ENCODE results near the gene ALG5.
A peak's percentile ranks its signal among the peaks of the same experiment; 100 is the strongest.

The ALG5 gene

DNA sequence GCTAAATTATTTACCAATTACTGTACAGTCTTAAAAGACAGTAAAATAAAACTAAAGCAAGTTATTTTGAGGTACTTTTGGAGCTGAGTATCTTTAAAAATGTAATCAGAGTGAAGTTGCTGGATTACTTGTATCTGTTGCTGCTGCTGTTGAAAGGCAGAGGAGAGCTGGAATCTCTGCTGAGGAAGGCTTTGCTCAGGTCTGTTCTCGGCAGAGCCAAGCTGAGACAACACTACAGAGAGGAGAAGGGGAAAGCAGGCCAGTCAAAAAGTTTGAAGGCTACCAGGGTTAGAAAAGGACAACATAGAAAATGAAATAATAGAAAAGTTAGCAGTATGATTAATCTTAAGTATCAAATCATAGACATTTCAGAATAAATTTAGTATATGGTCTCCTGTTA is 11.3 kb upstream of the ALG5 start:
- H3K27me3 Mint-ChIP-seq (ENCODE audit: low read depth): no peaks in the 10 kb centered on the region
- H3K4me3 Mint-ChIP-seq: no peak overlapping the region
- peaks cover 8% of the 10 kb centered on the region for H3K4me1 Mint-ChIP-seq (ENCODE audit: low read depth)
- no peak overlapping the region for H3K27ac Mint-ChIP-seq
- no peak for DNase-seq (ENCODE audit: low spot score)
- H3K36me3 Mint-ChIP-seq (ENCODE audit: low read depth): peaks cover 69% of the 10 kb centered on the region
- H3K9me3 Mint-ChIP-seq: no peaks in the 10 kb centered on the region

DNA sequence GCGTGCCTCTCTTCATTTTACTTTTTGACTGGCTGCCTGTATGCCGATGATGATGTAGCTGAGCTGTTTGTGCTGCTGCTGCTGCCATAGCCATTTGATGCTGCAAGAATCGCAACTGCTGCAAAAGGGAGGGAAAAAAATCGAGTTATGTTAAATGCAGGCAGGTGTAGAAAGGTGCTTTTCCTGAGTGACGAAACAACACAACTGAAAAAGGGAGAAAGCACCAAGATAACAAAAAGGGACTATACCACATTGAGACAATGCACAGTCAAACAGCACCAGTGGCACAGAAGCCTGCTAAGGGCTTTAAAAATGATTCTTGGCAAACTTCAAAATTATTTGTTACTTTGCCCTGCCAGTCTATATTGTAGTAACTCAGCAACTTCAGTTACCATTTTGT is 10.6 kb upstream of the ALG5 start:
- Mint-ChIP-seq H3K9me3 (no peaks in the 10 kb centered on the region), H3K4me1 (ENCODE audit: low read depth) (peaks cover 10% of the 10 kb centered on the region), H3K4me3 (no peak overlapping the region), H3K27me3 (ENCODE audit: low read depth) (no peaks in the 10 kb centered on the region), H3K27ac (no peak overlapping the region), H3K36me3 (ENCODE audit: low read depth) (peaks cover 69% of the 10 kb centered on the region)
- no peak for DNase-seq (ENCODE audit: low spot score)

DNA sequence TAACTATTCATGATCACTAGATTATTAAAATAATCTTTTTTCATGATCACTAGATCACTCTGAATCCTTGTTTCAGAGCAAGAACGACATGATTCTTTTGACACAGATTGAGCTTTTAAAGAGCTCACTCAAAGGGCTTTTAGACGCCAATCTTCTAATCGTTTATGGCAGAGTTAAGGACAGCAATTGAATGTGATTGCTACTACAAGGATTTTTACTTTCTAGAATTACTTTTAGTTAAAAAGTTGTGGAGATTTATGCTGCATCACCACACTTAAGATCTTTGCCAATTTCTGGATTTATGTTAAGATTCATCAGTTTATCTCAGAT is 2.7 kb upstream of the ALG5 start:
- peaks cover 40% of the 10 kb centered on the region for H3K36me3 Mint-ChIP-seq (ENCODE audit: low read depth)
- H3K27me3 Mint-ChIP-seq (ENCODE audit: low read depth): peaks cover 2% of the 10 kb centered on the region
- H3K9me3 Mint-ChIP-seq: no peaks in the 10 kb centered on the region

DNA sequence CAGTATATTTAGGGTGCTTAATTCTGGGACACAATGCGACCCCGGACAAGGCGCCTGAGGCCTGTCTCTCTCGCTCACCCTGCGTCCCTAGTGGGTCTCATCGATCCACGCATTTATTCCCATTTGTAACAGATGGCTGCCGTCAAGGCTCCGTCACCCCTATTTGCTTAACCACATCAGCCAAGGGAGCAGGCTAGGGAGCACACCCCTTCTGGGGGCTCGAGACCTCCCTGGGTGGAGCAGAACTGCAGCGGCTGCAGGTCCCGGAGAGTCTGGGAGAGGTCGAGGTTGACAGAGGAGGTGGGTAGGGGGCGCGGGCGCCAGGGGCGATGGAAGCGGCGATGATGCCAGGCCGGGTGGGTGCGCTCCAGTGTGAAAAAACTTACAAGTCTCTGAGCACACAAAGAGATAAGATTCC is 507 bp downstream of the ALG5 start:
- no peaks in the 10 kb centered on the region for H3K9me3 Mint-ChIP-seq
- H3K36me3 Mint-ChIP-seq (ENCODE audit: low read depth): peaks cover 29% of the 10 kb centered on the region
- H3K4me1 Mint-ChIP-seq (ENCODE audit: low read depth): peaks cover 32% of the 10 kb centered on the region

More for the DNA sequence above, 2.7 kb upstream of the ALG5 start:
- Mint-ChIP-seq H3K27ac (peak overlapping the region; percentile 100), H3K4me1 (ENCODE audit: low read depth) (peaks cover 26% of the 10 kb centered on the region), H3K4me3 (peak overlapping the region; percentile 99)
- DNase-seq (ENCODE audit: low spot score): no peak

DNA sequence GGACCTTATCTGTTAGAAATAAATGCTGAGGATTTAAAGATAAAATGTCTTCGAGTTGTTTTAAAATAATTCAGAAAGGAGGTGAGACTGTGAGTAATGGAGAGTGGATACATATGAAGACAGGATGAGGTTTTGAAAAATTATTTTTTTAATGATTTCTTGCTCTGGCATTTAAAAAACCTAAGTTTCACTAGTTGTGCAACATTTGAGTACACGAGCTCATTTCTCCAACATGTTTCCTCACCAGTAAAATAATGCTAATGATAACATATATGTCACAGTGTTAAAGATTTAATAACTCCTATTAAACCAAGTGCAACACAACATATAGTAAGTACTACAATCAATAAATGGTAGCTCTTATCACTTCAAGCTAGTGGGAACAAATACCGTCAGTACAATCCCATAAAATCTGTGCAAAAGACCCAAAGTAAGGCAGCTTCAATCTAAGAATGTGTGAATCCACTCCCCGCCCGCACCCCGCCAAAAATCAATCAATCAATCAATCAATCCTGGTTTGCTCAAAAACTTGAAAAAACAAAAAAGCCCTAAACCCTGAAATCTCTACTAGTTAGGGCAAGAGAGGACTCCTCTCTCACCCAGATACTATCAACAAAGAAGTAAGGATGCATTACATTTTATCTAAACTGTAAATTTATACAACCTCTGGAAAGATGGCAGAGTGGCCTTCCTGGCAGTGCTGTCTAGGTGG is 1.3 kb downstream of the ALG5 start:
- H3K27me3 Mint-ChIP-seq (ENCODE audit: low read depth): peaks cover 2% of the 10 kb centered on the region
- no peak for DNase-seq (ENCODE audit: low spot score)
- no peaks in the 10 kb centered on the region for H3K9me3 Mint-ChIP-seq
- H3K4me1 Mint-ChIP-seq (ENCODE audit: low read depth): peaks cover 32% of the 10 kb centered on the region
- peak overlapping the region; percentile 100 for H3K27ac Mint-ChIP-seq
- peak overlapping the region; percentile 99 for H3K4me3 Mint-ChIP-seq
- peaks cover 31% of the 10 kb centered on the region for H3K36me3 Mint-ChIP-seq (ENCODE audit: low read depth)

More for the DNA sequence above, 507 bp downstream of the ALG5 start:
- H3K27me3 Mint-ChIP-seq (ENCODE audit: low read depth): peaks cover 2% of the 10 kb centered on the region
- peak overlapping the region; percentile 99 for H3K4me3 Mint-ChIP-seq
- DNase-seq (ENCODE audit: low spot score): peak; percentile 11
- H3K27ac Mint-ChIP-seq: peak overlapping the region; percentile 100

DNA sequence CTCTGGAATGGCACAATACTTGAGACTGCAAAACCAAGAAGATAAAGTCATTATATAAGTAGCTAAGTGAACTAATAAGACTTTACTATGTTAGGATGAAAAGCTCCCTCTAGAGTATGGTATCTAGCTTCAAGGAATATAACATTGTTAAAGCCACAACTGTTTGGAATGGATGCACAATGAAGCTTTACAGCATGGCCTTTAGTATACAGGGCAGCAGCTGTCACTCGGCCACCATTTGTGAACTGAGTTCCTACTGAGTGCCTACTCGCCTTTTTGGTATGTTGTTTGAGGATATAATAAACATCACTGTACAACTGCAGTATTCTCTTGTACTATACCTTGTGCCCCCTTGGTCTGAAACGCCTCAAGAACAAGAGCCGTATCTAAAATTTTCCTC is 6.8 kb downstream of the ALG5 start:
- no peaks in the 10 kb centered on the region for H3K9me3 Mint-ChIP-seq
- H3K36me3 Mint-ChIP-seq (ENCODE audit: low read depth): peaks cover 58% of the 10 kb centered on the region
- no peak overlapping the region for H3K27ac Mint-ChIP-seq
- H3K4me1 Mint-ChIP-seq (ENCODE audit: low read depth): peaks cover 13% of the 10 kb centered on the region
- no peaks in the 10 kb centered on the region for H3K27me3 Mint-ChIP-seq (ENCODE audit: low read depth)
- DNase-seq (ENCODE audit: low spot score): no peak
- no peak overlapping the region for H3K4me3 Mint-ChIP-seq

DNA sequence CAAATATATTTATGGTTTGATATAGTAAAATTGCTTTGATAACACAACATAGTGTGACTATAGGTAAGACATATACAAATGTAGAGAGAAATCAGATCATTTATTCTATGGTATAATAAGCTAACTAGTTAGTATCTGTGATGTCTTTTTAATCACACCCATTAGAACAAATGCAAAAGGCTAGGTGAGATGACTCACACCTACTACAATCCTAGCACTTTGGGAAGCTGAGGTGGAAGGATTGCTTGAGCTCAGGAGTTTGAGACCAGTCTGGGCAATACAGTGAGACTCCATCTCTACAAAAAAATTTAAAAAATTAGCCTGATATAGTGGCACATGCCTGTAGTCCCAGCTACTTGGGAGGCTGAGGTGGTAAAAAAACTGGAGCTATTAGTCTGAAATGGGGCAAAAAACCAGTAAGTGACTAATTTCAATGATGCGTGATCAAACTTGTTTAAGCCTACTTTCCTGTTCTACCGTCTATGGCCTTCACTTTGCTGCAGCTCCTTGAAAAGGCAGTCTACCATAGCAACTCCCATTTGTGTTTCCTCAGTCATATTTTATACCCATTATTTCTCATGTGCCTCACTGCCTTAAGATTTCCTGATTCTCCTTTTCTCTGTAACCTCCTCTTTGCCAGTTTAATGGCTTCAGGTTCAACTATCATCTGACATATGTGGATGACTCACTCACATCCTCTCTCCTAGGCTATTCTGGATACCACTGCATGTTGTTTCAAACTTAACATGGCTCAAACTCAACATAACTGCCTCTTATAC is 12.5 kb downstream of the ALG5 start:
- Mint-ChIP-seq H3K36me3 (ENCODE audit: low read depth) (peaks cover 44% of the 10 kb centered on the region), H3K4me1 (ENCODE audit: low read depth) (no peaks in the 10 kb centered on the region), H3K27me3 (ENCODE audit: low read depth) (no peaks in the 10 kb centered on the region), H3K27ac (no peak overlapping the region), H3K9me3 (no peaks in the 10 kb centered on the region), H3K4me3 (no peak overlapping the region)
- DNase-seq (ENCODE audit: low spot score): no peak

DNA sequence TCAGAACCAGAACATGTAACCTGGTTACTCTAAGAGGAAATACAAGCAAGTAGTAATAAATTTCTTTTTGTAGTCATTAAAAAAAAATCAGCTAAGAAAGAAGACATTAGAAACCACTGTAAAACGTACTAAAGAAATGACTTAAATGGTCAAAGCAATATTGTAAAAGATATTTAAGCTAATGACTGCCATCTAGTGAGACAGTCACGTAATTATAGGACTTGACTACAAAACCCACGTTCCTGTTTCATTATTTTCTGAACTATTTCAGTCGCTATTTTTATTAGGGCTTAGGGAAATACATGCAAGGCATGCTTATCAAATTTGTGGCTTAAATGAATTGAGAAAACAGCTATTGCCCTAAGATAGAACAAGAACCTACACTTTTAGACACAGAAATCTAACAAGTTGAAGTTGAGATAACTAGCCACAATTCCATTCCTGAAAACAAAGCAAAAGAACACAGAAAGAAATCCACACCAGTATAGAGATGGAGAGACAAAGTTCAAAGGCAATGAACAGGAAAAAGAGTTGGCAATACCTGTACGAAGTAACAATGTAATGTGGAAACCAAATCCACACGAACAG is 17.9 kb downstream of the ALG5 start:
- Mint-ChIP-seq H3K4me1 (ENCODE audit: low read depth) (peaks cover 5% of the 10 kb centered on the region), H3K27ac (no peak overlapping the region), H3K36me3 (ENCODE audit: low read depth) (peaks cover 33% of the 10 kb centered on the region), H3K4me3 (no peak overlapping the region), H3K9me3 (no peaks in the 10 kb centered on the region), H3K27me3 (ENCODE audit: low read depth) (no peaks in the 10 kb centered on the region)
- no peak for DNase-seq (ENCODE audit: low spot score)

DNA sequence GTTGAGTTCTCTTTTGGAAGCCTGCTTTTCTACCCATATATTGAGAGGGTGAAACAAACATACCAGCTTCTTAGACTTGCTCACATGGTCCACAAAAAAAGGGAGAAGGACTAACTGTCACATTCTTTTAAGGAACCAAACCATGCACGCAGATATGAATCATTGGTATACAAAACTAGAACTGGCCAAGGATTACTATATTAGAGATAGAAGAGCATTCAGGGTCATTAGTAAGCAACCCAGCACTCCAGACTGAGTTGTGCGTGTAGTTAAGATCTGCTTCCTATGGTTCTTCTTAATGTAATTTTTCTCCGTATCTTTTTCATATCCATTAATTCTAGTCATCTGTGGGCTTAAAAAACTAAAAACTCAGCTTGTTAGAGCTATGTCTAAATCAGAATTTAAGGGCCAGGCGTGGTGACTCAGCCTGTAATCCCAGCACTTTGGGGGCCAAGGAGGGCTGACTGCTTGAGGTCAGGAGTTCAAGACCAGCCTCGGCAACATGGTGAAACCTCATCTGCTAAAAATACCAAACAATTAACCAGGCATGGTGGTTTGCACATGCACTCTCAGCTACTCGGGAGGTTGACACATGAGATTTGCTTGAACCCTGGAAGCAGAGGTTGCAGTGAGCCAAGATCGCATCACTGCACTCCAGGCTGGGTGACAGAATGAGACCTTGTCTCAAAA is 19.6 kb downstream of the ALG5 start:
- no peak for DNase-seq (ENCODE audit: low spot score)
- H3K4me1 Mint-ChIP-seq (ENCODE audit: low read depth): peaks cover 5% of the 10 kb centered on the region
- H3K27me3 Mint-ChIP-seq (ENCODE audit: low read depth): no peaks in the 10 kb centered on the region
- peaks cover 11% of the 10 kb centered on the region for H3K9me3 Mint-ChIP-seq
- H3K4me3 Mint-ChIP-seq: no peak overlapping the region
- no peak overlapping the region for H3K27ac Mint-ChIP-seq
- peaks cover 40% of the 10 kb centered on the region for H3K36me3 Mint-ChIP-seq (ENCODE audit: low read depth)

DNA sequence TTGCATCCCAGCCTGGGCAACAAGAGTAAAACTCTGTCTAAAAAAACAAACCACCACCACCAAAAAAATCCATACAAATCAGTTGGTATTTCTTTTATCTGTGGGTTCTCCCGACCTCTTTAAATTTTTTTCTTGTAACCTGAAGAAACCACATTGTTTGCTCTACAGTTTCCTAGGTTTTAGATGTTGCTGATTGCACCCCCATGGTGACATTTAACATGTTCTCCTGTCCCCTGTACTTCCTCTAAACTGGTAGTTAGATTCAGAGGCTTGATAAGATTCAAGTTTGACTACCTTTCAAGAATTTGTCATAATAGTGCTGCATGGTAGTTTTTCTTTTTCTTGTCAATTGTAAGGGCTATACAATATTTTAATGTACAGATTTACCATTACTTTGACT is 24.0 kb downstream of the ALG5 start:
- no peak overlapping the region for H3K27ac Mint-ChIP-seq
- H3K4me3 Mint-ChIP-seq: no peak overlapping the region
- no peak for DNase-seq (ENCODE audit: low spot score)
- H3K36me3 Mint-ChIP-seq (ENCODE audit: low read depth): peaks cover 52% of the 10 kb centered on the region
- H3K9me3 Mint-ChIP-seq: peaks cover 15% of the 10 kb centered on the region
- H3K27me3 Mint-ChIP-seq (ENCODE audit: low read depth): no peaks in the 10 kb centered on the region
- peaks cover 2% of the 10 kb centered on the region for H3K4me1 Mint-ChIP-seq (ENCODE audit: low read depth)

DNA sequence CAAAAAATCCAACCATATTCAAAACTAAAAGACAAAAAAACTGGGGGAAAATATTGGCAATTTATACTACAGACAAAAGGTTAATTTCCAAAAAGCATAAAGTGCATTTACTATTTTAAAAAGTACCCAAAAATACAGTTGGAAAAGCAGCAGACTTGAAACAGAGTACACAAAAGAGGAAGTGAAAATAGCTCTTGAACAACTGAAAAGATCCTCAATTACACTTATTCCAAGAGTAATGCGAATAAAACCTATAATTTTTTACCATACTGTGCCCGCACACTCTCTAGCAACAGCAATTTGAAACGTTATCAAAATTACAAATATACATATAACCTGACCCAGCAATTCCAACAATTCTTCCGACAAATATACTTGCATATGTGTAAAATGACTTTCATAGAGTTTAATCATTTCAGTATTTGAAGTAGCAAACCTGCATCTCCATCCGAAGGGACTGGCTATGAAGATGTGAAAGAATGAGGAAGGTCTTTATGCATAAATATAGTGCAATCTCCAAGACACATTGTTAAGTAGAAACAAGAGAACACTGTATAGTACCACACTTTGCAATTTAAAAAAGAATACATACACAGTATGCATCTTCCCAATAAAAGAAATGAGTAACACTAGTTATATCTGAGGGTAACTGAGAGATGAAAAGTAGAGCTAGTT is 25.4 kb downstream of the ALG5 start:
- Mint-ChIP-seq H3K27me3 (ENCODE audit: low read depth) (no peaks in the 10 kb centered on the region), H3K4me1 (ENCODE audit: low read depth) (peaks cover 2% of the 10 kb centered on the region), H3K9me3 (peaks cover 15% of the 10 kb centered on the region), H3K4me3 (no peak overlapping the region), H3K36me3 (ENCODE audit: low read depth) (peaks cover 54% of the 10 kb centered on the region), H3K27ac (no peak overlapping the region)
- no peak for DNase-seq (ENCODE audit: low spot score)

DNA sequence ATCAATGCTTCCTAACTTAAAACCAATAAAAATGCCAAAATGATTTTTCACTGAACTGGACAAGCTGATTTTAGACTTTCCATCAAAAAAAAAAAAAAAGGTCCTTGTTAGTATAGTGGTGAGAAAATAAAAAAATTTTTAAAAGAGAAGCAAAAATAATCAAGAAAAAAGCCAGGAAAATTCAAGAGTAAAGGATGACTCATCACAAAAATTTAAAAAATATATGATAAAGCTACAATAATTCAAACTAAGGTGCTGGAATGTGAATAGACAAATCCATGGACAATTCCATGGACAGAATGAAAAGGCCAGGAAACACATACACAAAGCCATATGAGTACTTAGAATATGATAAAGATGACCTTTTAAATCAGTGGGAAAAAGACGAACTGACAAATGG is 26.1 kb downstream of the ALG5 start:
- Mint-ChIP-seq H3K36me3 (ENCODE audit: low read depth) (peaks cover 59% of the 10 kb centered on the region), H3K4me1 (ENCODE audit: low read depth) (peaks cover 2% of the 10 kb centered on the region), H3K27ac (no peak overlapping the region), H3K9me3 (peaks cover 15% of the 10 kb centered on the region), H3K4me3 (no peak overlapping the region), H3K27me3 (ENCODE audit: low read depth) (no peaks in the 10 kb centered on the region)
- DNase-seq (ENCODE audit: low spot score): no peak

DNA sequence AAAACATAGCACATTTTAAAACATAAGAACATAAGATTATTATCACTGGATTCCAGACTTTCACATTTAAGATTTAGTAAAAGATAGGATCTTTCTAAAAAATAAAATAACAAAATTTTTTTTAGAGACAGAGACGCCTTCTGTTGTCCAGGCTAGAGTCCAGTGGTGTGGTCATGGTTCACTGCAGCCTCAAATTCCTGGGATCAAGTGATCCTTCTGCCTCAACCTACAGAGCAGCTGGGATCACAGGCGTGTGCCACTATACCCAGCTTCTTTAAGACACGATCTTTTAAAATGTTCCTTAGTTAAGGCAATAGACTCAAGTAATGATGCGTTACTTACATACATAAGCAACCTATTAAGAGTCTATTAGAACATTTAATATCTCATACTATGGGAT is 32.7 kb downstream of the ALG5 start:
- Mint-ChIP-seq H3K9me3 (no peaks in the 10 kb centered on the region), H3K4me3 (no peak overlapping the region), H3K27ac (no peak overlapping the region), H3K27me3 (ENCODE audit: low read depth) (no peaks in the 10 kb centered on the region), H3K36me3 (ENCODE audit: low read depth) (peaks cover 40% of the 10 kb centered on the region), H3K4me1 (ENCODE audit: low read depth) (peaks cover 2% of the 10 kb centered on the region)
- no peak for DNase-seq (ENCODE audit: low spot score)
